HG03175 (cell line): ENCODE measurements around the gene ZEB1.
"Not testable (repeated sequence)": the region's sequence is repeated elsewhere in the genome, so short reads cannot be mapped to it uniquely, and the experiment has no call there.

Source experiments
- ATAC-seq: cut with Tn5 transposase; IDR thresholded peaks from one replicate; pipeline ENCODE4 v1.9.1; 2021; ENCODE audit warnings: mild to moderate bottlenecking, moderate library complexity; ENCODE audit not compliant: unreplicated experiment

ZEB1 gene

DNA sequence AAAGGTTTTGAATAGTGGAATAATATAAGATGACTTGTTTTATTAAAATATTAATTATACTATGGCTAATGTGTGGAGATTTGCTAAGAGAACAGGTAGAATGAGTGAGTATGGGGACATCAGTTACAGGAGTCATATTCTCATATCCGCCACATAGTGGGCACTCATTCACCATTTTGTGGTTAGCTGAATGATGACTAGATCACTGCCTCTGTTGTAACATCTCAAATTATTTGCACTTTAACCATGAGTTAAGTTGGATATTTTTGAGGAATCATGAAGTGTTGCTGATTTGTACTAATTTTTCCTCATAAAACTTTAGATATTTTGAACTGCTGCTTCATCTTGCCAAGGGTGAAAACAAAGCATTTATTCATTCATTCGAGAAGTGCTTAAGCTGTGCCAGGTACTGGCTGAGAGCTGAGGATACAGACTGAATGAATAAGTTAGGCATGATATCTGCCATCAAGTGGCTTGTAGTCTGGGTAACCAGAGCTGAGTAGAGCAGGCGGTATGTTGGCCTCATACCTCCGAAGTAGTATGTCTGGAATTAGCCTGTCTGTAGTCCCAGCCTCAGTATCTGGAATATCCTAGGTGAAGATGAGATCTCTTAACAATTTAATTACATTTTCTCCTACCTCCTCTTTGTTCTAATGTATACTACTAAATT lies 100.5 kb downstream of the ZEB1 start:
- ATAC-seq = no peak

DNA sequence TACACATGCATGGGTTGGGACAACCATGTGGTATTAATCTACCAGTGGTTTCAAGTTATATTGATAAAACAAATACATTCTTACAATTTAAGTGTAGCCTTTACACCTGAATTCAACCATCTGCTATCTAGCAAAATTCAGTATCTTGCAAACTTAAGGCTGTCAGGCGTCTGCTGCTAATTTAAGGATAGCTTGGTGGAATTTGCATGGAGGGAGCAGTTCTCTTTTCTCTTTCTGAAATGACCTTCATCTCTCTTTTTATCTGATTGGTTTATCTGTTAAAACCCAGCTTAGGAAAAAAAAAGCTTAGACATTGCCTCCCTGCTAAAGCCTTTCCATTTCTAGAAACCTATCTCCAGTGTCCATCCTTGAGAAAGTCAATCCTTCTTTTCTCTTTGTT lies 102.3 kb downstream of the ZEB1 start:
- ATAC-seq = no peak

DNA sequence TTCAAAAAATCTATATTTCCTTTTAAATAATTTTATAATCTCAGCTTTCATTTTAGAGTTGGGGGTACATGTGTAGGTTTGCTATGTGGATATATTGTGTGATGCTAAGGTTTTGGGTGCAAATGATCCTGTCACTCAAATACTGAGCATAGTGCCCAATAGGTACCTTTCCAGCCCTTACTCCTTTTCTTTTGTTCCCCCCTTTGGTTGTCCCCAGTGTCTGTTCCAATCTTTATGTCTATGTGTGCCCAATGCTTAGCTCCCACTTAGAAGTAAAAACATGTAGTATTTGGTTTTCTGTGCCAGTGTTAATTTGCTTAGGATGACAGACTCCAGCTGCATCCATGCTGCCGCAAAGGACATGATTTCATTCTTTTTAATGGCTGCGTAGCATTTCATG lies 103.6 kb downstream of the ZEB1 start:
- no peak for ATAC-seq

DNA sequence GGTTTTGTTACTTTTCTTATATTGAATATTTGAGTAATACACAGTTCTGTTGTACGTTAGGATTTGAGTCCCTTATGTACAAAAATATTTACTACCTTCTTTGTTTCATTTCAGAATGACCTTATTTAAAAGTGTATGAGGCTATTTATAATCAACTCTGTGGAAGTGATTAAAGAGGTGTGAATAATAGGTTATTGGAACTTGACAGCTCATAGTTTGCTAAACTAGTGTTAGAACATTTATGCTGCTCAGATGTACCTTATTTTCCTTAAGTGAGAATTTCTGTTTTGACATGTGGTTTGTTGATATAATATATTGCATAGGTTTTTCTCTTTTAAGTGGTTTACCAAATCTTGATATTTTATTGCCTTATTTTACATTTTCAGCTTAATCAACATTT lies 105.5 kb downstream of the ZEB1 start:
- ATAC-seq = no peak

DNA sequence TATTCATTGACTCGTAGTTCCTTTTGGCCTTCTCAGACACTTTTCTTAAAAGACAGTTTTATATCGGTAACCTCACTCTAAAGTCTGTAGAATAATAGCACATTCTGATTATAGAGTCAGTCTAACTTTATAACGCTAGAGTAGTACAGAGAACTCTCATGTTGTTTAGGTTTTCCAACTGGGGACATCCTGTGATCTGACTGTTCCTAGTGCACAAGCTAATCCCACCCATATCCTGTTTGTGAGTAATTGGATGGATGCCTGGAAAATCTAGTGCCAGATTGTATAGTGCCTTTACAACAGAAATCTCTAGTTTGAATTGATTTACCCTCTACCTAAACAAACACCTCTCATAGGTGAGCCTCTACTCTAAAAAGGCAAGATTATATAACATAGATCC lies 107.4 kb downstream of the ZEB1 start:
- no peak for ATAC-seq

DNA sequence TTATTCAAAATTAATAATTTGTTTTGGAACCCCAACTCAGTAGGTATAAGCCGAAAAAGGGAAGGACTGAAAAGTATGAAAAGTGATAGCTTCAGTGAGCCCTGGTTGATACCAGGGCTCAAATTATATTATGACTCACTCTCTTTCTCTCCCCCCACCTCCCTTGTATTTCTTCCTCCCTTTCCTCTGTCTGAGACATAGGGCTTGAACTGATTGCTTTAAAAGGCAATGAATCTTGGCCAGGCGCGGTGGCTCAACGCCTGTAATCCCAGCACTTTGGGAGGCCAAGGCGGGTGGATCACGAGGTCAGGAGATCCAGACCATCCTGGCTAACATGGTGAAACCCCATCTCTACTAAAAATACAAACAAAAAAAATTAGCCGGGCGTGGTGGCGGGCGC lies 108.3 kb downstream of the ZEB1 start:
- not testable (repeated sequence) for ATAC-seq

DNA sequence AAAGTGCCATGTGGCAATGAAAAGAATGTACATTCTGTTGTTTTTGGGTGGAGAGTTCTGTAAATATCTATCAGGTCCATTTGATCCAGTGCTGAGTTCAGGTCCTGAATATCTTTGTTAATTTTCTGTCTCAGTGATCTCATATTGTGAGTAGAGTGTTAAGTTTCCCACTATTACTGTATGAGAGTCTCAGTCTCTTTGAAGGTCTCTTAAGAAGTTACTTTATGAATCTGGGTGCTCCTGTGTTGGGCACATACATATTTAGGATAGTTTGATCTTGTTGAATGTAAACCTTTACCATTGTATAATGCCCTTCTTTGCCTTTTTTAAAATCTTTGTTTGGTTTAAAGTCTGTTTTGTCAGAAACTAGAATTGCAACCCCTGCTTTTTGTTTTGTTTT lies 109.5 kb downstream of the ZEB1 start:
- ATAC-seq = not testable (repeated sequence)

DNA sequence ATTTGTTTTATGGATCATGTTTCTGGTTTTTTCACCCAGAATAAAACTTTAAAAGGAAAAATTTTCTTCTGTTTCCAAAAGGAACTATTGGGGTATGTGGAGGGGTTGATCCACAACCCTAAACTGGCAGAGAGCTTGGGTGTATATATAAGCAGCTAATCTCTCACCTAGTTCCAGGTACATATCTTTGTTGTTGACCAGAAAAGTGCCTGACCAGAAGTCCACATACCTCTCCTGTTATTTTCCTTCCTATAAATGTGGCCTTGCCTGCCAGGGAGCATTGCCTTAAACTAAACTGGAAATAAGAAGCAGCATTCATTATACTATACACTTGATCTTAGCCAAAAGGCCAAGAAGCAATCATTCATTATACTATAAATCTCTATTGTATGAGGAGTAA lies 112.0 kb downstream of the ZEB1 start:
- no peak for ATAC-seq

DNA sequence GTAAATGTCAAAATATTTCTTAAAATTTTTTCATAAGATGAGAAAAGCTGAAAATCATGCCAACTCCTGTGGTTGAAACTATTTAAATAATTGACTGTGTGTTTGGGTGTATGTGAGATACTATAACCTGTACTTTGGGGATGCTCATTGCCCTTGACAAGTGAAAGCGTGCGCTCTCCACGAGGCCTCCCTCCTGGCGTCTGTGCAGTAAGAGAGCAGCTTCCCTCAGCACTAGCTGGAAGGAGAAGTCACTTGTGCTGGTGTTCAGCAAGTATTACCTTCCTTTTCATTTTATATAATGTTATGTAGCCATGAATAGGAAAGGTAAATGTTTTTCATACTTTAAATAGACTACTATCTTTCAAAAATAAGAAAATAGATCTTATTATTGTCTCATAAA lies 118.9 kb downstream of the ZEB1 start:
- no peak for ATAC-seq

DNA sequence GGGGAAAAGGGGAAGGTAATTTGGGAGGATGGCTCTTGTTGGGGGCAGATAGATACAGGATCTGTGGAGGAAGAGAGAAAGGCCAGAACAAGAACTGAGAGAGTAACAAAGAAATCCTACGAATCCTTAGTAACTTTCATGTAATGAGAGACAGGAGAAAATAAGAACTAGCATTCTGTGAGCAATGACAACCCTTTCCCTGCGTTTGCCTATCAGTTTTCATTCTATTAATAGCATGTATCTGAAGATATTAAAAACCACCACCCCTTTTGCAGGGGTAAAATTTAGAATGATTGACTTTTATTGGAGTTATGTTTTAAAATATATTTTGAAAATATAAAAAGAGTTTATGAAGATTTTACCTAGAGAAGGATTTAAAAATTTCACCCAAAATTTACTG lies 132.8 kb downstream of the ZEB1 start:
- ATAC-seq = no peak

DNA sequence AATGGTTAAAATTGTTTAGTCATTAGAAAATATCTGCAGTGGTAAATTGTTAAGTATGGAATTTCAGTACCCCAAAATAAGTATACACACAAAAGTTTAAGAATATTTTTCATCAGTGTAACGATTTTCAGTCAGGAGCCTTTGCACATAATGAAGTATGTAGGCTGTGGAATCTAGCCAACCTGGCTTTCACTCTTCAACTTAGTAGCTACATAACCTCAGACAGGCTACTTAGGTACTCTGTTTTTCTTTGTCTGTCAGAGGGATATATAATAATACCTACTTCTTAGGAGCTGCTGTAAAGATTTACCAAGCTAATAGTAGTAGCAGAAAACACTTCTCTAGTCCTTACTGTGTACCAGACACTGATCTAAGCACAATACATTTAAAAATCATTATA lies 137.5 kb downstream of the ZEB1 start:
- no peak for ATAC-seq

DNA sequence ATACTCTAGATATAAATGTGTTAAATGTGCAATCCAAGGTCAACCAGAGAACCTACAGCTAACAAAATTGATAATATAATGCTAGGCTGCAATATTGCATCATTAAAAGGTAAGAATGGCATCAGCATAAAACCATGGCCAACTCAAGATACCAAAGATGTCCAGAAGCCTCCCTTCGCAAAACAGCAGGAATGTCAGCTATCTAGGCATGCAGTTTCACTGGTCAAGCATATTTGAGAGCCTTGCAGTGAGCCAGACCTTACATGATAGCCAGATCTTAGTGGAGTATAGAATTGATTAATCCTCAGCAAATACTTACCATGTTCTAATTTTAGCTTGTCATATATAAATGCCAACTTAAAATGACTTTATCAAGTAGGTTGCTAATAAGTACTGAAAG lies 138.8 kb downstream of the ZEB1 start:
- ATAC-seq = no peak

DNA sequence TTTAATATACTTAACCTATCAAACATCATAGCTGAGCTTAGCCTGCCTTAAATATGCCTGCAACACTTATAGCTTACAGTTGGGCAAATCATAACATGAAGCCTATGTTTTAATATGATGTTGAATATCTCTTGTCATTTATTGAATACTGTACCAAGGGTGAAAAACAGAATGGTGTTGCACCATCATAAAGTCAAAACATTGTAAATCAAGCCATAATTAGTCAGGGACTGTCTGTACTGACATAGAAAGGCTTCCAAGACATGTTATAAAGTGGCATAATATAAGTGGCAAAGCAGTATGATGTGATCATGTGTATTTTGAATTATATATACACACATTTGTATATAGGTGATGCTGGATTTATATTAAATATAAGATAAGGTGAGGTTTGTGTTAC lies 140.0 kb downstream of the ZEB1 start:
- ATAC-seq = no peak

DNA sequence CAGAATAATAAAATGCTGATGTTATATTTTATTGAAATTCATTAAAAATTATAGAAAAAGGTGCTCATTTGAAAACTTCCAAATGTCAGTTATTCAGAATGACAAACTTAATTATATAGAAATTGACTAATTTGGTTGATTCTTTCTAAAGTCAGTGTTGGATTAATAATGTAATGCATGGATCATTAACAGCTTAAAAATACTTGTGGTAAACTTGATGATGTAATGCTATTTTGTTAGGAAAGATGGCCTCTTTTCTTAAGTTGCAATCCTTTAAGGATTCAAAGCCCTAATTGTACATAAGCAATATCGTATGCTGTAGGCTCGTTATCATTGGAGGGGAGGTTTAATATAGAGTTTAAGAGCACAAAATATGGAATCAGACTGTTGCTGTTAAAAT lies 141.2 kb downstream of the ZEB1 start:
- no peak for ATAC-seq

DNA sequence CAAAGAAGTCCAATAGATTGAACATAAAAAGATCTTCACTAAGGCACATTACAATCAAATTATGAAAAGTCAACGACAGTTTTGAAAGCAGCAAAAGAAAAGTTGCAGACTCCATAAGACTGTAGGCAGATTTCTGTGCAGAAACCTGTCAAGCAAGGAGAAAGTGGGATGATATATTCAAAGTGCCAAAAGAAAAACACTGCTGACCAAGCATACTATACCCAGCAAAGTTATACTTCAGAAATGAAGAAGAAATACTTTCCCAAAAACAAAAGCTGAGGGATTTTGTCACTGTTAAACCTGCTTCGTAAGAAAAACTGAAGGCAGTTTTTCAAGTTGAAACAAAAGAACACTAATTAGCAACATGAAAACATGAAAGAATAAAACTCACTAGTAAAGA lies 145.5 kb downstream of the ZEB1 start:
- ATAC-seq = no peak

DNA sequence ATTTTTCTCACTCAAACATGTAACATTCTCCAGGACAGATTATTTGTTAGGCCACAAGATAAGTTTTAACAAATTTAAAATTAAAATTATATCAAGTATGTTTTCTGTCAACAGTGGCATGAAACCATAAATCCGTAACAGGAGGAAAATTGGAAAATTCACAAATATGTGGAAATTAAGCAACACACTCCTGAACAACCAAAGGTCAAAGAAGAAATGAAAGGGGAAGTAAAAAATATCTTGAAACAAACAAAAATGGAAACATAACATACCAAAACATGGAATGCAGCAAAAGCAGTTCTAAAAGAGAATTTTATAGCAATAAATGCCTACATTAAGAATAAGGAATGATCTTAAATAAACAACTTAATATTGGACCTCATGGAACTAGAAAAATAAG lies 147.3 kb downstream of the ZEB1 start:
- no peak for ATAC-seq

DNA sequence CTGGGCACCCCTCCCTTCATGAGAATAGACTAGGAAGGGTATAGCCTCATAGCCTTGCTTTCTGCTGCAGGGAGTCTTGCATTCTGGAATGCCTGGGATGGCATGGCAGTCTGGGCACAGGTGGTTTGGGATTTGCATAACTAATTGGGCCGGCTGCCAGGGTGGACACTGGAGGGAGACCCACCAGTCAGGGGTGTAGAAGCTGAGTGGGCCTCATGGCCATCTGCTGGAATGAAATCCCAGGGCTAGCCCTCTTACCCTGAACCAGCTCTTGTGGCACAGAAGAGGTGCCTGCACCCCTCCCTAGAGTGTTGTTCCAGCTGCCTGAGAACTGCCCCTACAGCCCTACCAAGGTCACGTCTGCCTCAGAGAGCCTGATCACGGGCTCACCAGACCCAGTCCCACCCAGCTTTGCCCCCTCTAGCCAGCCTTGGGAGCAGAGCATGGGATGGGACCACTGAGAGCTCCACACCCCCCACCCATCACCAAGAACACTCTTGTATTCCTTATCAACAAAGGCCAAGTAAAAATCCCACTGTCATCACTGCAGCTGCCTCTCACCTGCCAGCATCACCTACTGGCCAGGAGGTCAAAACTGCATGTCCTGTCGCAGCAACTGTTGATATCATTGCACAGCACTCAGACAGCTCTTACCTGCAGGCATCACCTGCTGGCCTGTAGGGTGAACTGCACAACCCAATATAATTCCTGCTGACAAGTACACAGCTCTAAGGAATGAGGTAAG lies 148.9 kb downstream of the ZEB1 start:
- no peak for ATAC-seq

DNA sequence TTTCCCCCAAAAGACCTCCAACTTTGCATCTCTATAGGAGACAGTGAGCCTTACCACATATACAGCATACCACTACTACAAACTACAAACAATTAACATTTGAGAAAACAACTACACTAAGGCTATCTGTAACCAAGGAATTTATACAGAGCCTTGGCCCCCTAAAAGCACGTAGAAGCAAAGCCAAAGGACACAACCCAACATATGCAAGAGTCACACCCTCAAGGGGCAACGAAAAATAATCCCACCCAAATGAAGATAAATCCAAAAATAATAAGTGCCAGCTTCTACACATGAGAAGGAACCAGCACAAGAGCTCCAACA lies 149.5 kb downstream of the ZEB1 start:
- ATAC-seq = no peak

DNA sequence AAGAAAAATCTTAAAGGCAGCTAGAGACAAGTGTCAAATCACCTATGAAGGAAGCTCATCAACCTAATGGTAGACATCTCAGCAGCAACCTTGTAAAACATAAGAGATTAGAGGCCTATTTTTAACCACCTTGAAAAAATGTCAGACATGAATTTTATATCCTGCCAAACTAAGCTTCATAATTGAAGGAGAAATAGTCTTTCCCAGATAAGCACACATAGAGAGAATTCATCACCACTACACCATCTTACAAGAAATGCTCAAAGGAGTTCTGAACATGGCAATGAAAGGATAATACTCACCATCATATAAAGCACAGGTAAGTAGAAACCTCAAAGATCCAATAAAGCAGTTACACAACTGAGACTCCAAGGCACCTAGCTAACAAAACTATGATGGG lies 156.5 kb downstream of the ZEB1 start:
- ATAC-seq = no peak

DNA sequence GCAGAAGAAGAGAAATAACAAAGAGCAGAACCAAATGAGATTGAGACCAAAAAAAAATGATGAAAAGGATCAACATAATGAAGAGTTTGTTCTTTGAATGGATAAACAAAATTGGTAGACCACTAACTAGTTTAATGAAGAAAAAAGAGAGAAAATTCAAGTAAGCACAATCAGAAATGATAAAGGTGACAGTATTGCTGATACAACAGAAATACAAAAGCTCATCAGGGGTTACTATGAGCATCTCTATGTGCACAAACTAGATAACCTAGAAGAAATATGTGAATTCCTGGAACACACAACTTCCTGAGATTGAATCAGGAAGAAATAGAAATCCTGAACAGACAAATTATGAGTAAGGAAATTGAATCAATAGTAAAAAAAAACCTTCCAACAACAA lies 157.1 kb downstream of the ZEB1 start:
- no peak for ATAC-seq

DNA sequence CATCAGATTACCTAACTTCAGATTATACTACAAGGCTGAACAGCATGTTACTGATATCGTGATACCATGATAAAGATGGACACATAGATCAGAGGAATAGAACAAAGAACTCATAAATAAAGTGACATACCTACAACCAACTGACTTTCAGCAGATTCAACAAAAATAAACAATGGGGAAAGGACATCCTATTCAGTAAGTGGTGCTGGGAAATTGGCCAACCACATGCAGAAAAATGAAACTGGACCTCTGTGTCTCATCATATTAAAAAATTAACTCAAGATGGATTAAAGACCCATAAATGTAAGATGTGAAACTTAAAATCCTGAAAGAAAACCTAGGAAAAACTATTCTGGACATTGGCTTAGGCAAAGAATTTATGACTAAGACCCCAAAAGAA lies 158.6 kb downstream of the ZEB1 start:
- no peak for ATAC-seq

DNA sequence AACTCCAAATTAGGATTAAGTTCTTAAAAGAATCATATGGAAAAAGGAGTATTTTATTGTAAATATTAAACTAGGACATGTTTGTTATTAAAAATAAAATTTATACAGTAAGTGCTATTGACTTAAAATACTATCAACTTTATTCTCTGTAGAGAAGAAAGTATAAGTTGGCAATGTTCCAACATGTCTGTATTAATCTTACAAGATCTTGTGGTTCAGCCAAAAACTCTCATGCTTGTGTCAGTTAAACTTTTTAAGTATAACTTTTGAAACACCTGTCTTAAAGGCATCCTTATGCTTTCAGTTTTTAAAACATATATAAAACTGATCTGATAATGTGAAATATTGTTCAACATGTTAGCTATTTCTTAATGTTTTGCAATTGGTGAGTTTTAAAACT lies 160.7 kb downstream of the ZEB1 start:
- ATAC-seq = no peak

DNA sequence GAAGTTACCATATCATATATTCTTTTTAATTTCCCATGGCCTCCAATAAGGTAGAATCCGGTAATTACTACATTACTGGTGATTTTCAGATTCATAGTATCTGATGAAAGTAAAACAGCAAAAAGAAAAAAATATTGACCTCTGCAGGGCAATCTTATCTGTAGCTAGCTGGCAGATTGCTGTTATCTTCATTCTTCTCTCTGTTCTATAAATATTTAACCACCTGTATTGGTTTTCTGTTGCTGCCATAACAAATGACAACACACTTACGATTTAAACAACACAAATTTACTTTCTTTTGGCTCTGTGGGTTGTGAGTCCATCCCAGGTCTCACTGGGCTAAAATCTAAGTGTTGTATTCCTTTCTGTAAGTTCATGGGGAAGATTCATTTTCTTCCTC lies 164.5 kb downstream of the ZEB1 start:
- ATAC-seq = no peak
